Measurements from ENCODE around the gene DDX42. TPM values are rescaled to one million over a fixed set of nuclear protein-coding genes. Genes with fewer than 3 reads are reported as not detected.
A peak's percentile ranks its signal among the peaks of the same experiment; 100 is the strongest.
"Not testable (repeated sequence)": the region's sequence is repeated elsewhere in the genome, so short reads cannot be mapped to it uniquely, and the experiment has no call there.

Gene DDX42
- total RNA-seq, 1 donor from 2014 or later = 45.2 TPM

DNA sequence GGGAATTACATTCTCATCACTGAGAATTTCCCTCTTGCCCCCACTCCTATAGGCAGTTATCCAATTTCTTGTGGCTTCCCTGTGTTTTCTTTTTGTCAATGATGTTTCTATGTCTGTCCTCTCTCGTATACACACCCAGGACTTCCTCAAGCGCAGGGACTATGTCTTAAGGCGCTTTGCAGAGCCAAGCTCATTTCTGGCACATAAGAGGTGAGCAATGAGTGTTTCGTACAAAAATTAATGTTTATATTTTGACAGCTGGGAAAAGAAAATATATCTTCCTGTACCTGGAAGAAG, 947 bp downstream of the DDX42 start:
- peak in 1 of 2 donors; percentile 31 for DNase-seq (ENCODE audit: low read depth in 2 of 2)

DNA sequence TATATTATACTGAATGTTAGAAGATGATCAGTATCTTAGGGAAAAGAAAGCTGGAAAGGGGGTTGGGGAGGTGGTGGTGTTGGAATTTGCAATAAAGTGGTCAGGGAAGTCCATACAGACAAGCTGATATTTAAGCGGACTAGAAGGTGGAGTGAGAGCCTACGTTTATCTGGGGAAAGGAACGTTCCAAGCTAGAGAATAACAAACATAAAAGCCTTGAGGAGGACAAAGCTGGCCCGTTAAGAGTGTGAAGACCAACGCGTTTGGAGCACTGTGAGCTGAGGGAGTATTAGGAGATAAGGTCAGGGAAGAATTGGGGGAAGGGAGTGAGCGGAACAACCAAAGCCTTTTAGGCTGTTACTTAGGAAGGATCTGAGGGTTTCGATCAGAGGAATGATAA, 1.4 kb downstream of the DDX42 start:
- peak; percentile 8 to 11 for DNase-seq (ENCODE audit: low read depth in 2 of 2)

DNA sequence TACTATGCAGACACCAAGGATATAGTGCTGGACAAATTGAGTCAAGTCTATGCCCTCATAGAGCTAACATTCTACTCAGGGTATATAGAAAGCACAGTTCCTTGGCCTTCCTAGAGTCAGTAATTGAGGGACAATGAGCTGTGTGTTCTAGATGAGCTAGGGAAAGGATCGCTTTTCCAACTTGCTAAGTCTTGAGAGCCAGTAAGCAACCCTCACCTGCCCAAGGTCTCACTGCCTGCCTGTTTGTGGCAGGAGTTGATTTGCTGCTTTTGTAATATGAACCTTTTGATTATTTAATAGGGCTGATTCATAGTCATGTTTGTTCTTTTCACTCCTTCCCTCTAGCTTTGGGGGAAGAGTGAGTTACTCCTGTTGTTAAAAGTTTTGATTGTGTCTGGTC, 6.5 kb downstream of the DDX42 start:
- no peak for DNase-seq (ENCODE audit: low read depth in 2 of 2)

GRCh38 chr17:63780928-63781327, 7.0 kb downstream of the DDX42 start:
- DNase-seq (ENCODE audit: low read depth in 2 of 2) = no peak

- DNase-seq (ENCODE audit: low read depth in 2 of 2) = no peak
Observed at GRCh38 chr17:63783522-63783921, 9.6 kb downstream of the DDX42 start.

DNA sequence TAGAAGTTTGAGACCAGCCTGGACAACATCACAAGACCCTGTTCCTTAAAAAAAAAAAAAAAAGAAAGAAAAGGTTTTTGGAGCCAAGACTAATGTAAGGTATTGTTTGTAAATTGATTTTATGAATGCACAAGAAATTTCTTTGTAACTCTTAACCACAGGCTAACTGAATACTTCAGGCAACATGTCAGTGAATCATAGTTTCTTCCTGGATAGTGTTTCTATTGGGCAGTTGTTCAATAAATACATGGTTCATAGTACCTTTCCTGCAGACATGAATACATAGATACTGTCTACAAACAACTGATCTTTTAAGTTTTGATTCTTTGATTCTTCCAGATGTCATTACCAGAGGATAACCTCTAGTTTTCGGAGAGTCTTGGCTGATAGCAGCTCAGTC, 11.6 kb downstream of the DDX42 start:
- DNase-seq (ENCODE audit: low read depth in 2 of 2) = peak in 1 of 2 donors; percentile 62

- DNase-seq (ENCODE audit: low read depth in 2 of 2) = no peak
Observed at GRCh38 chr17:63786117-63786516, 12.1 kb downstream of the DDX42 start.

DNA sequence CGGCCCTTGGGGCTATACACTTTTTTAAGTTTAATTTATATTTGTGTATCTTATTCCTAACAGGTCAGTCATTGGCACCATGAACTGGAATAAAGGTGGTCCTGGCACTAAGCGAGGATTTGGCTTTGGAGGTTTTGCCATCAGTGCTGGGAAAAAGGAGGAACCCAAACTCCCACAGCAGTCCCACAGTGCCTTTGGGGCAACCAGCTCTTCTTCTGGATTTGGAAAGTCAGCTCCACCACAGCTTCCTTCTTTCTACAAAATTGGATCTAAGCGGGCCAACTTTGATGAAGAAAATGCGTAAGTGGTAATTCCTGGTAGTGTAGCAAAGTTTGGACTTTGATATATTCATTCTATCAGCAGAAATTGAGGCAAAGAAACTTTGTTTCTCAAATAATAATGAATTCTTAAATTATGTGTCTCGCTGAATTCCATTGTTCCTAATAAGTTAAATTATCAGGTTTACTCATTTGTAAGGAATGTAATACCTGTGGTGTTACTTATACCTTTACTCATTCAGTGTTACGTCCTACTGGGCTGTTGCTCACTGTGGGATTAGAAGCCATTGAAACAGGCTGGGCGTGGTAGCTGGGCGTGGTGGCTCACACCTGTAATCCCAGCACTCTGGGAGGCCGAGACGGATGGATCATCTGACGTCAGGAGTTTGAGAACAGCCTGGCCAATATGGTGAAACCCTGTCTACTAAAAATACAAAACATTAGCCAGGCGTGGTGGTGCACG, 13.2 kb downstream of the DDX42 start:
- no peak for DNase-seq (ENCODE audit: low read depth in 2 of 2)

DNA sequence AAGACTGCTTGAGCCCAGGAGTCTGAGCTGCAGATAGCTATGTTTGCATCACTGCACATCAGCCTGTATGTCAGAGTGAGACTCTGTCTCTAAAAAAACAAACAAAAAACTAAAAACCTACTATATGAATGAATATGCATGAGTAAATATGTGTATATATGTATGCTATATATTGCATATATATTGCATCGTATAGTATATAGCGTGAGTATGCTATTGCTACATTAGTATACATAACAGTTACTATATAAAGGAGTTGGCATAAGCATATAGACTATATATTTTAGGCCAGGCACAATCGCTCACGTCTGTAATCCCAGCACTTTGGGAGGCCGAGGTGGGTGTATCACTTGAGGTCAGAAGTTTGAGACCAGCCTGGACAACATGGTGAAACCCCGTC, 16.1 kb downstream of the DDX42 start:
- DNase-seq (ENCODE audit: low read depth in 2 of 2) = no peak

GRCh38 chr17:63792055-63792729, 18.2 kb downstream of the DDX42 start:
- DNase-seq (ENCODE audit: low read depth in 2 of 2) = no peak

DNA sequence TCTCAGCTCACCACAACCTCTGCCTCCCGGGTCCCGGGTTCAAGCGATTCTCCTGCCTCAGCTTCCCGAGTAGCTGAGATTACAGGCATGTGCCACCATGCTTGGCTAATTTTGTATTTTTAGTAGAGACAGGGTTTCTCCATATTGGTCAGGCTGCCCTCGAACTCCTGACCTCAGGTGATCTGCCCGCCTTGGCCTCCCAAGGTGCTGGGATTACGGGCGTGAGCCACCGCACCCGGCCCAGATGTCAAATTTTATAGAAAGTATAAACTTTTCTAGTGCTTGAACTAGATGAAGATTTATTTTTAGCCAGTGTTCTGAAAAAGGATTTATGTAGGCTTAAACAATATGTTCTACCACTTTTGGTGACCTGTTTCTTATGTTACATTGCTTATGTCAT, 22.4 kb downstream of the DDX42 start:
- not testable (repeated sequence) for DNase-seq (ENCODE audit: low read depth in 2 of 2)

DNA sequence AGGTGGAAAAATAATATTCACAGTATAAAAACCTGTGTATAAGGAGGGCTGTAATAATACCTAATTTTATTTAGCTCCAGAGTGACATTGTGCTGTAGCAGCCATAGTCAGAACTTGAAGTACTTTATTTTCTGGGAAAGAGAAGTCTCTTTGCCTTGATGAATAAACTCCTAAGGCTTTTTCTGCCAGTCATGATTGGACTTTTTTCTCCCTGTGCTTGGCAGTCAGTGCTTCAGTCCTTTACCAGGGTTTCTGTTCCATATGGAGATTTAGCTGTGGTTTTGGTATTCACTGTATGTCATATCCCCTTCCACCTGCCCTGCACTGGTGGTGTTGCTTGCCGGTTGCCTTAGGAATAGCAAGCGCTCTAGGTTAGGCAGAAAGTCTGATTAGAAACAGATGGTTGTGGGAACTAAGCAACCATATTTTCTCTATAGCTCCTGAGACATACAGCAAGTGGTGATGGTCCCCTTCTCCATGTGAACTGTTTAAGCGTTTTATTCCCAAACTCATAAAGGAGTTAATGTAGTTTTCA, 24.7 kb downstream of the DDX42 start:
- DNase-seq (ENCODE audit: low read depth in 2 of 2) = no peak

DNA sequence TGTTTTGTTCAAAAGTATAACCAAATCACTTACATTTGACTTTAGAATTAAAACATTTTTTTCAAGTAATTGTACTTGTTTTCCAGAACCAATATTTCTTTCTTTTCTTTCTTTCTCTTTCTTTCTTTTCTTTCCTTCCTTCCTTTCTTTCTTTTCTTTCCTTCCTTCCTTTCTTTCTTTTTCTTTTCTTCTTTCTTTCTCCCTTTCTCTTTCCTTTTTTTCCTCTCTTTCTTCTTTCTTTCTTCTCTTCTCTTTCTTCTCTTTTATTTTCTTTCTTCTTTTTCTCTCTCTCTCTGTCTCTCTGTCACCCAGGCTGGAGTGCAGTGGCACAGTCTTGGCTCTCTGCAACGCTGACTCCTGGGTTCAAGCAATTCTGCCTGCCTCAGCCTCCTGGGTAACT, 26.8 kb downstream of the DDX42 start:
- no peak for DNase-seq (ENCODE audit: low read depth in 2 of 2)

DNA sequence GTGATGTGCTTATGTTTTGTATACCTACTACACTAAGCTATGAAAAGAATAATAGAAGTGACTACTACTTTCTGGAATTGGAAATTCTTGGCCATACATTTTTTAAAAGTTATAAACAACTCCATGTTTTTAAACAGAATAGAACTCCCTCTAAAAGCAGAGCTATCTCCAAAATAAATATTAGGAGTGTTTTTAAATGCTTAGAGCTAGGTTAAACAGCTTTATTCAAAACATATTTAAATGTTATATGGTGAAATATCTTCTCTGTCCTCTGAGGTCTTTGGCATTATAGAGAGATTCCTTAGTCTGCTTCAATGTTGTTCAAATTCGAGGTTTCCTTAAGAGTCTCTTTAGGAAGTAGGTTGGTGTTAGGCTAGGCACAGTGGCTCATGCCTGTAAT, 30.4 kb downstream of the DDX42 start:
- DNase-seq (ENCODE audit: low read depth in 2 of 2) = no peak

DNA sequence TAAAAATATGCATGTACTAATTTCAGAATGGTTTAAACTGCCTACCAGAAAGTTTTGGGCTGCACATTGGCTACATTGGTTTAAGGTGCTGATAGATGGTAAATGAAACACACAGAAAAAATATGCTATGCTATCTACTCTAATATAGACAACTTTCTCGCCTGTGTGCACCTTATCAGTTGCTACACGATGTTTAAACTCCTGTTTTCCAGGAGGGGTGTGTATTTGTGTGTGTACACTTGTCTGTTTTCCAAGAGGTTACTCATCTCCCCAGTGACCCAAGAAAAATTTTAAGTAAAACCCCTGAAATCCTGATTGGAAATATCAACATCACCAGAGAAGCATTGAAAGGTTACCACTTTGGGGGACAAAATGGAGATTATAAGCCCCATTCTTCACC, 31.6 kb downstream of the DDX42 start:
- DNase-seq (ENCODE audit: low read depth in 2 of 2) = no peak

GRCh38 chr17:63809970-63810369, 36.0 kb downstream of the DDX42 start:
- no peak for DNase-seq (ENCODE audit: low read depth in 2 of 2)

DNA sequence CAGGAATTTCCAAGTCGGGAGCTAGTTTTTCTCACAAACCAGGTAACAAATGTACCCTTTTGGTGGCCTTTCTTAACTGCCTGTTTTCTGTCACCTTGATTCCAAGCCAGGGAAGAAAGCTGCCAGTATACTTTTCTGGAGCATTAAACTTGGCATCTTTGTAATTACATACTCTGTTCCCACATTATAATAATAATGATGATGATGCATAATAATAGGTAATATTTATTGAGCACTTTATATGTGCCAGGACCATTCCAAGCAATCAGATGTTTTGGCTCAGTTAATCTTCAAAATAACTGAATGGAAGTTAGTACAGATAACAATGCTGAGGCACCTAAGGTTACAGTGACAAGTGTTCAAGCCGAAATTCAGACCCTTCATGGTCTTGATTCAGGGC, 42.2 kb downstream of the DDX42 start:
- DNase-seq (ENCODE audit: low read depth in 2 of 2) = no peak

DNA sequence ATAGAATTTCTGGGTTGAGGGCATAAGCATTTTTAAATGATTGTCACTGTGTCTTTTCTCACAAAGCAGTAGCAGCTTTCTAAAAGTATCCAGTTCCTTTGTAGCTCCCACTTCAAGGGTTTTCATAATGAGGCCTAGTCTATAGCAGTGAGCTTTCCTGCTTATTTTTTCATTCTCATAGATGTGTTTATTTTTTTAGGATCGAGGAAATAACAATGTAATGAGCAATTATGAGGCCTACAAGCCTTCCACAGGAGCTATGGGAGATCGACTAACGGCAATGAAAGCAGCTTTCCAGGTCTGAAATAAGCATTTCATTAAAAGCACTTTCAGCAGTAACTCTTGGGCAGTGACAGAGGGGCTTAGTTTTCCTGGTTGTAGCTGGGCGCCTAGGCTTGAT, 42.7 kb downstream of the DDX42 start:
- peak in 1 of 2 donors; percentile 23 for DNase-seq (ENCODE audit: low read depth in 2 of 2)

DNA sequence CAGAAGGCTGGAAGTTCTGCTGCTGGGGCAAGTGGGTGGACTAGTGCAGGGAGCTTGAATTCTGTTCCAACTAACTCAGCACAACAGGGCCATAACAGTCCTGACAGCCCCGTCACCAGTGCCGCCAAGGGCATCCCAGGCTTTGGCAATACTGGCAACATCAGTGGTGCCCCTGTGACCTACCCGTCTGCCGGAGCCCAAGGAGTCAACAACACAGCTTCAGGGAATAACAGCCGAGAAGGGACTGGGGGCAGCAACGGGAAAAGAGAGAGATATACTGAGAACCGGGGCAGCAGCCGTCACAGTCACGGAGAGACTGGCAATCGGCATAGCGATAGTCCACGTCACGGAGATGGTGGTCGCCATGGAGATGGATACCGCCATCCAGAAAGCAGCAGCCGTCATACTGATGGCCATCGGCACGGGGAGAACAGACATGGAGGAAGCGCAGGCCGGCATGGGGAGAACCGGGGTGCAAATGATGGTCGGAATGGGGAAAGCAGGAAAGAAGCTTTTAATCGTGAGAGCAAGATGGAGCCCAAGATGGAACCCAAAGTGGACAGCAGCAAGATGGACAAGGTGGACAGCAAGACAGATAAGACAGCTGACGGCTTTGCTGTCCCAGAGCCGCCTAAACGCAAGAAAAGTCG, 43.9 kb downstream of the DDX42 start:
- DNase-seq (ENCODE audit: low read depth in 2 of 2) = no peak

DNA sequence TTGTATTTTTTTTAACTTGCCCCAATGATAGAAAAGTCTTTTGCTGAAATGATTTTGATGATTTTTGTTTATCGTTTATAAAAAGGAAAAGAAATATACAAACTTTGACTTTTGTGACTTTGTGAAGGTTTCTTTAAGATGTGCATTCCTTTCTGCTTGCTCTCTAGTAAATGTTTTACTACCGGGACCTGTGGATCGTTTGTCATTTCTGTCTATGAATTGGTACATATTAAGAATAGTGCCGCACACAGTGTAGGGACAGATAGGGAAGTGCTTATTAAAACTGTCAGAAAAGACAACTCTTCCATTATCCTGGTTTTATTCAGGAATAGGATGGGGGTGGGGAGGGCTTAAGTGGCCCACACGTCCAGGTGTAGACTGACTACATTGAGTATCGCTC, 45.2 kb downstream of the DDX42 start:
- DNase-seq (ENCODE audit: low read depth in 2 of 2) = no peak

DNA sequence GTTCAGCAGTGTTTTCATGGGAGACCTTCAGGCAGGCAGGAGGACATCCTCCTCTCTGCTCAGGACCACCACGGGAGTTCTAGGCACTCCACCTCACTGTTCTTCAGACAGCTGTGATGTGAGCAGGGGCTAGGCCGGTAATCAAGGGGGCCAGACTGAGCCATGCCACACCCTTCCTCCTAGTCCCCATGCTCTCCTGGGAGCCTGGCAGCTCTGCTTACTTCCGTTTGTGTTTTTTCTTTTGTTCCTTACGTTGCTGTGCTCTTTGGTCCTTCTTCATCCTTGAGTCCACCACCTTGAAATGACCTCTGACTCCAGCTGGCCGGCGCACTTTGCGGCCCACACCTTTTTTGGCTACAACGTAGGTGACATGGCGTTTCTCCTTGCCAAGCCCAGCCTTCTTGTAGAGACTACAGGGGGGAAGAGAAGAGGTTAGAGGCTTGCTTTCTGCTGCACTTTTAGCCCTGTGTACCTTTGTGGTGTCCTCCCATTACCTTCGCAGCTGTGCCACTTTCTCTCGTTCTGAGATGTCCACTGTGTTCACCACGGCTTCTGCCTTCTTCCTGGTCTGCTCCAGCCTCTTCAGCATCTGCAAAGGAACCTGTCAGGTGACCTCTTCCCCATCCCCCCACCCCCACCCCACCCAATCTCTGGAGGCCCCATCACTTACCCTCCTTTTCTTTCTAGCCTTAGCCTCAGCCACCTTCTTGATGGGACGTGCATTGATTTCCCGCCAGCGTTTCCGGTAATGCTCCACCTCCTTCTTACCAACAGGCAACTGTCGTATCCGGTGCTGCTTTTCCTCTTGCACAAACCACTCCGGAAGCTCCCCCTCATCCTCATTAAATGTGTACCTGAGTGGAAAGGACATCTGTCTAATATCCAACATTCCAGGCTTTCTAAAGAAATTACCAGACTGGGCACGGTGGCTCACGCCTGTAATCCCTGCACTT, 45.9 kb downstream of the DDX42 start:
- DNase-seq (ENCODE audit: low read depth in 2 of 2) = no peak
